HFFc6 (cell line): ENCODE results near the gene TXNL1. TPM values are rescaled to one million over a fixed set of nuclear protein-coding genes. Genes with fewer than 3 reads are reported as not detected.

Experiments used
- DNase-seq: peaks from one replicate; pipeline ENCODE4 v3.0.0-alpha.2; 2018
- H3K27ac Mint-ChIP-seq: 2 replicates; pipeline ENCODE4 v1.8.0; 2020; ENCODE audit warnings: mild to moderate bottlenecking, mixed read lengths
- H3K27me3 Mint-ChIP-seq: 2 replicates; pipeline ENCODE4 v1.8.0; 2021; ENCODE audit warnings: mild to moderate bottlenecking, moderate library complexity, mixed read lengths; ENCODE audit not compliant: insufficient read depth
- H3K36me3 Mint-ChIP-seq: 2 replicates; pipeline ENCODE4 v1.8.0; 2021; ENCODE audit warnings: low read depth, mixed read lengths
- H3K4me1 Mint-ChIP-seq: 2 replicates; pipeline ENCODE4 v1.8.0; 2020; ENCODE audit warnings: low read depth, mixed read lengths
- H3K4me3 Mint-ChIP-seq: 2 replicates; pipeline ENCODE4 v1.8.0; 2020; ENCODE audit warnings: mild to moderate bottlenecking, moderate library complexity, mixed read lengths
- H3K9me3 Mint-ChIP-seq: 2 replicates; pipeline ENCODE4 v1.8.0; 2020; ENCODE audit warnings: mild to moderate bottlenecking, mixed read lengths
- total RNA-seq, 6 experiments: library from RNA; stranded (reverse); fragmentation: NEBNext Ultra II Directional; extraction: Animal tissue kit (Norgen Biotek cat#: 25700); gene quantifications; 2 replicates in 1 of 6; 3 replicates in 5 of 6; pipeline ENCODE4 v1.2.3, GENCODE V29; 2021
- TF ChIP-seq, protein P1 (sequence below): fragments of 200-600 bp; sonication (generic); IDR thresholded peaks from 2 replicates; pipeline ENCODE4 v1.5.0; 2021; ENCODE audit warnings: antibody characterized with exemption, mild to moderate bottlenecking

TXNL1 gene
- total RNA-seq, 6 experiments from 2014 or later: 73.5 to 85.5 (median 80.8) TPM

DNA sequence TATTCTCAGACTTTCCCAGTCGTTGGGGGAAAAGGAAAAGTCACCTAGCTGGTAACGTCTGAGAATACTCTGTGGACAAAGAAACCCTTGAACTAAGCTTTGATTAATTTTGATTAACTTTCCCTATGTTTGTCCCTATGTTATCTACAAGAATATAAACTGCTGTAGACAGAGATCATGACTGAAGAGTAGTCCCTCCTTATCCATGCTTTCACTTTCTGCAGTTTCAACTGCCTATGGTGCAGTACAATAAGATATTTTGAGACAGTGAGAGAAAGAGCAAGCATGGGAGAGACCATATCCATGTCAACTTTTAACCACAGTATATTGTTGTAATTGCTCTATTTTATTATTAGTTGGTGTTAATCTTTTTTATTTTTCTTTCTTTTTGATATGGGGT lies 31.8 kb downstream of the TXNL1 start:
- no peaks in the 10 kb centered on the region for H3K4me1 Mint-ChIP-seq
- TF ChIP-seq, protein P1, sequence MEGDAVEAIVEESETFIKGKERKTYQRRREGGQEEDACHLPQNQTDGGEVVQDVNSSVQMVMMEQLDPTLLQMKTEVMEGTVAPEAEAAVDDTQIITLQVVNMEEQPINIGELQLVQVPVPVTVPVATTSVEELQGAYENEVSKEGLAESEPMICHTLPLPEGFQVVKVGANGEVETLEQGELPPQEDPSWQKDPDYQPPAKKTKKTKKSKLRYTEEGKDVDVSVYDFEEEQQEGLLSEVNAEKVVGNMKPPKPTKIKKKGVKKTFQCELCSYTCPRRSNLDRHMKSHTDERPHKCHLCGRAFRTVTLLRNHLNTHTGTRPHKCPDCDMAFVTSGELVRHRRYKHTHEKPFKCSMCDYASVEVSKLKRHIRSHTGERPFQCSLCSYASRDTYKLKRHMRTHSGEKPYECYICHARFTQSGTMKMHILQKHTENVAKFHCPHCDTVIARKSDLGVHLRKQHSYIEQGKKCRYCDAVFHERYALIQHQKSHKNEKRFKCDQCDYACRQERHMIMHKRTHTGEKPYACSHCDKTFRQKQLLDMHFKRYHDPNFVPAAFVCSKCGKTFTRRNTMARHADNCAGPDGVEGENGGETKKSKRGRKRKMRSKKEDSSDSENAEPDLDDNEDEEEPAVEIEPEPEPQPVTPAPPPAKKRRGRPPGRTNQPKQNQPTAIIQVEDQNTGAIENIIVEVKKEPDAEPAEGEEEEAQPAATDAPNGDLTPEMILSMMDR: no peak
- no peak overlapping the region for H3K27ac Mint-ChIP-seq
- peaks cover 18% of the 10 kb centered on the region; the same call in 1 of the 2 replicates for H3K36me3 Mint-ChIP-seq
- no peaks in the 10 kb centered on the region for H3K27me3 Mint-ChIP-seq
- DNase-seq: no peak
- H3K4me3 Mint-ChIP-seq: no peak overlapping the region
- no peaks in the 10 kb centered on the region for H3K9me3 Mint-ChIP-seq

DNA sequence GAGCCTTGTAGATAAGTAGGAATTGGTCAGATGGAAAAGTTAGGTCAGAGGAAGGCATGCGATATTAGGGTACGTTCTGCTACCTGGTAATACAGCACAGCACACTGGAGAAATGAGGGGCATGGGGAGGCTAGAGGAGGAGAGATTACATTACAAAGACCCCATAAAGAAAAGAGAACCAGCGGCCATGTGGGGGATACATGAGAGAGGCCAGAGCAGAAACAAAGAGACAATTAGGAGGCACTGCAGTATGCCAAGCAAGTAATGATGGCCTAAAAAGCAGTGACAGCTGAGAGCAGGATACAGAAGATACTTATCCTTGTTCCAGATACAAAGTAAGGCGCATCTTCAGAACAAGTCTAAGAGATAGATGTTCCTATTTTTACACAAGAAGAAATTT lies 40.0 kb downstream of the TXNL1 start:
- Mint-ChIP-seq H3K36me3 (peaks cover 5% of the 10 kb centered on the region; the same call in 1 of the 2 replicates), H3K4me3 (no peak overlapping the region), H3K4me1 (peaks cover 6% of the 10 kb centered on the region; the same call in 1 of the 2 replicates), H3K27me3 (no peaks in the 10 kb centered on the region; the same call in 1 of the 2 replicates), H3K9me3 (peaks cover 4% of the 10 kb centered on the region), H3K27ac (no peak overlapping the region)
- no peak for DNase-seq
- TF ChIP-seq, protein P1: no peak

DNA sequence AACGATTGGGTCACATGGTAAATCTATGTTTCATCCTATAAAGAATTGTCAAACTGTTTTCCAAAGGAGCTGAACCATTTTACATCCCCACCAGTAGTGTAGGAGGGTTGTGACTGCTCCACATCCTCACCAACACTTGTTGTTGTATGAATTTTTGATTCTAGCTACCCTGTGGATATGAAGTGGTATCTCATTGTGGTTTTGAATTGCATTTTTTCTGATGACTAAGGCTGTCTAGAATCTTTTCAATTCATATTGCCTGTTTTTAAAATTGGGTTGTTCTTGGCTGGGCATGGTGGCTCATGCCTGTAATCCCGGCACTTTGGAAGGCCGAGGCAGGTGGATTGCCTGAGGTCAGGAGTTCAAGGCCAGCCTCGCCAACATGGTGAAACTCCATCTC lies 44.5 kb downstream of the TXNL1 start:
- TF ChIP-seq, protein P1: no peak
- peaks cover 6% of the 10 kb centered on the region; the same call in 1 of the 2 replicates for H3K4me1 Mint-ChIP-seq
- H3K9me3 Mint-ChIP-seq: peaks cover 4% of the 10 kb centered on the region
- no peak overlapping the region for H3K4me3 Mint-ChIP-seq
- DNase-seq: peak; percentile 7
- peaks cover 5% of the 10 kb centered on the region; the same call in 1 of the 2 replicates for H3K36me3 Mint-ChIP-seq
- H3K27me3 Mint-ChIP-seq: no peaks in the 10 kb centered on the region; the same call in none of the 2 replicates
- H3K27ac Mint-ChIP-seq: no peak overlapping the region

DNA sequence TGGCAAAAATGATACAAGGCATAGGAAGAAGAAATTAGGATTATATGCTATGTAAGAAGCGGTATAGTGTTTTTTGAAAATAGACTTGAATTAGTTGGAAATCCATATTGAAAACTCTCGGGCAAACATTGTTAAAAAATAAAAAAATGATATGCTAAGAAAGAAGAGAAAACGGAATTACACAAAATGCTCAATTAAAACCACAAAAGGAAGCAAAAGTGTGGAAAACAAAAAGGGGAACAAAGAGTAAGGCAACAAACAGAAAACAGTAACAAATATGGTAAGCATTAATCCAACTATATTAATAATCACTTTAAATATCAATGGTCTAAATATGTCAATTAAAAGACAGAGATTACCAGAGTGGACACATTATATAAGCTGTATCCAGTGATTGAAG lies 58.4 kb downstream of the TXNL1 start:
- Mint-ChIP-seq H3K27me3 (no peaks in the 10 kb centered on the region), H3K9me3 (no peaks in the 10 kb centered on the region), H3K4me3 (no peak overlapping the region), H3K4me1 (peaks cover 15% of the 10 kb centered on the region), H3K27ac (no peak overlapping the region), H3K36me3 (0 out of 2 replicates have a peak, but pooled peaks cover under 1% of the 10 kb centered on the region)
- TF ChIP-seq, protein P1: no peak
- no peak for DNase-seq

DNA sequence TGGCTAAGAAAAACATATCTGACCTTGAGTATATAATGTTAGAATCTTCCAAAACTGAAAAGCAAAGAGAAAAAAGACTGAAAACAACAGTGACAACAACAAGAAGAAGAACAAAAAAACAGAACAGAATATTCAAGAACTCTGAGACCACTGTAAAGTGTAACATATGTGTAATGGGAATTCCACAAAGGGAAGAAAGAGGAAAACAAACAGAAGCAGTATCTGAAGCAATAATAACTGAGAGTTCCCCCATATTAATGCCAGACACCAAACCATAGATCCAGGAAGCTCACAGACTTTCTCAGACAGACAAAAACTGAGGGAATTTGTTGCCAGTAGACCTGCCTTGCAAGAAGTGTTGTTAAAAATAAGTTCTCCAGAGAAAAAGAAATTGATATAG lies 58.9 kb downstream of the TXNL1 start:
- no peaks in the 10 kb centered on the region for H3K9me3 Mint-ChIP-seq
- DNase-seq: no peak
- no peaks in the 10 kb centered on the region for H3K36me3 Mint-ChIP-seq
- H3K4me3 Mint-ChIP-seq: no peak overlapping the region
- no peak overlapping the region for H3K27ac Mint-ChIP-seq
- H3K4me1 Mint-ChIP-seq: peaks cover 20% of the 10 kb centered on the region
- H3K27me3 Mint-ChIP-seq: no peaks in the 10 kb centered on the region
- TF ChIP-seq, protein P1: no peak
